Erythroblast (primary cell): ENCODE results near the gene CSK.

ENCODE experiments used
- GATA1 ChIP-seq: IDR thresholded peaks from 2 replicates; pipeline ENCODE4 v1.6.1; 2011; ENCODE audit warnings: low read depth, mild to moderate bottlenecking, control low read depth, low read length, moderate library complexity
- POLR2A ChIP-seq: IDR thresholded peaks from 2 replicates; pipeline ENCODE4 v1.6.1; 2011; ENCODE audit warnings: mild to moderate bottlenecking, low read length

DNA sequence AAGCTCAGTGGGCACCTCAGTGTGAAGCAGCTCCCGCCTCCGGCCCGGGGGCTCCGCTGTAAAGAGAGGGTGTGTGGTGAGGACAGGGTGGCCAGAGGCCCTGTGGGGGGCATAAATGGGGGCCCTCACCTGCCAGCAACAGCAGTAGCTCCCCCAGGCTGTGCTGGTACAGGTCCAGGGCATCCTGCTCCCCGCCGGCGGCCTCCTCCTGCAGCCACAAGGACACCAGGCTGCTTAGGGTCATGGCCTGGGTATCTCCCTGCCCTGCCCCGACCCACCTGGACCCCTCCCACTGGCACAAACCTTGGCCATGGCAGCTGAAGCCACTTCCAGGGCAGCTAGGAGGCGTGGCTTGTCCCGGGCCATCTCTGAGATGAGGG, 56.2 kb downstream of the CSK start:
- TF ChIP-seq POLR2A (no peak), GATA1 (no peak)
